Measurements from ENCODE around the gene VASN. TPM values are rescaled to one million over a fixed set of nuclear protein-coding genes. Genes with fewer than 3 reads are reported as not detected.

VASN gene
- polyA plus RNA-seq, 1 experiment, result 19.1 TPM

DNA sequence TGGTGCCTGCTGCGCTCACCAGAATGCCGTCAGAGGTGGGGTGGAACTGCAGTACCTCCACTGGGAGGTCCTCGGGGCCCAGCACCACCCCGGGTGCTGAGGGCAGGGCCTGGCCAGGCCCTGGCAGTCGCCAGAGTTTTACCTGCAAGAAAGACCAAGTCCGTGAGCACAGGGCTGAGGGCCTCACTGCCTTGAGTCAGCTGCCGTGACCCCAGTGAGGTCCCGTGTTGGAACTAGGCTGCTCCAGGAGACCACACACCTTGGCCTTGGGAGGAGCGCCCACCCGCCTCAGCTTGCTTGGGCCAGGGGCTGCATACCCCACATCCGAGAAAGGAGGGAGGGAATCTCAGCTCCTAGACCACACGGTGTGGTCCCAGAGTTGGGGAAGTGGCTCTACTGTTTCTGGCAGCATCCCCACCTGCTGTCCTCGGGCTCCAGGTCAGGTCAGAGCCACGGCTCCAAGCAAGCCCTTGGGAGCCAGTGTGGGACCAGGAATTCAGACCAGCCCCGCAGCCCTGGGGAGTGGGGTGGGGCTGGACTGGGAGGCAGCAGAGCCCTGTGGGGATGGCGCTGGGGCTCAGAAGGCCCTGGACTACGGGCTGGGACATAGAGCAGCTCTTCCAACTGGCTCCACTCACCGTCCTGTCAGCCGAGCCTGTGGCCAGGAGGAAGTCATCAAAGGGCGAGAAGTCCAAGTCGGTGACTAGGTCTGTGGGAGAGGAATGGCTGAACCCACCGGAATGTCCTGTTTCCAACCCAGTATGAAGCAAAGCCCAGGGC lies 36.1 kb downstream of the VASN start:
- Histone ChIP-seq H3K4me3 (ENCODE audit: low read depth, low read length) (no peak overlapping the region), H3K27me3 (ENCODE audit: control insufficient read depth, insufficient read depth, low read length) (no peaks in the 10 kb centered on the region), H3K27ac (ENCODE audit: low read depth, low read length) (peak overlapping the region; percentile 39), H3K9me3 (ENCODE audit: control insufficient read depth, insufficient read depth, low read length) (no peaks in the 10 kb centered on the region)
- TF ChIP-seq, protein P1, sequence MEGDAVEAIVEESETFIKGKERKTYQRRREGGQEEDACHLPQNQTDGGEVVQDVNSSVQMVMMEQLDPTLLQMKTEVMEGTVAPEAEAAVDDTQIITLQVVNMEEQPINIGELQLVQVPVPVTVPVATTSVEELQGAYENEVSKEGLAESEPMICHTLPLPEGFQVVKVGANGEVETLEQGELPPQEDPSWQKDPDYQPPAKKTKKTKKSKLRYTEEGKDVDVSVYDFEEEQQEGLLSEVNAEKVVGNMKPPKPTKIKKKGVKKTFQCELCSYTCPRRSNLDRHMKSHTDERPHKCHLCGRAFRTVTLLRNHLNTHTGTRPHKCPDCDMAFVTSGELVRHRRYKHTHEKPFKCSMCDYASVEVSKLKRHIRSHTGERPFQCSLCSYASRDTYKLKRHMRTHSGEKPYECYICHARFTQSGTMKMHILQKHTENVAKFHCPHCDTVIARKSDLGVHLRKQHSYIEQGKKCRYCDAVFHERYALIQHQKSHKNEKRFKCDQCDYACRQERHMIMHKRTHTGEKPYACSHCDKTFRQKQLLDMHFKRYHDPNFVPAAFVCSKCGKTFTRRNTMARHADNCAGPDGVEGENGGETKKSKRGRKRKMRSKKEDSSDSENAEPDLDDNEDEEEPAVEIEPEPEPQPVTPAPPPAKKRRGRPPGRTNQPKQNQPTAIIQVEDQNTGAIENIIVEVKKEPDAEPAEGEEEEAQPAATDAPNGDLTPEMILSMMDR (IDR thresholded peaks at IDR 0.05; ENCODE audit: low read depth, low read length), result no peak
- DNase-seq (ENCODE audit: low read depth, low spot score), result peak; percentile 43
- CTCF ChIA-PET, result no interaction called here
- POLR2A ChIA-PET, result interaction anchor here (0.6 kb wide), 1 partner anchor 28 kb away, joined by 4 read pairs; no protein-coding TSS in a partner anchor

DNA sequence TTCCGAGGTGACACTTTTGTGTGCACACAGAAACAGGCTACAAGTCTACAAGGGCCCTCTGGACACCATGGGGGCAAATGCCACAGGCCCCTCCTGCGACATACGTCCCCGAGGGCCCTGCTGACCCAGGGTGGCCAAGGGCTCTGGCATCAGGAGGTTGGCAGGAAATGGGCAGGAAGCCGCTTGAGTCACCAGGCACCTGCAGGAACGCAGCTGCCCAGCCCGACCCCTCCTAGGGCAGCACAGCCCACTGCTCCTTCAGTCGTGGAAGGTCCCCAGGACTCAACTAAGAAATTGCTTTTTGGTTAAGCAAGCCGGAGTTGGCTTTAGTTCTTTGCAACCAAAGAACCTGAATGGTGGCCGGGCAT lies 36.7 kb downstream of the VASN start:
- ChIA-PET POLR2A (interaction anchor here (0.6 kb wide), 1 partner anchor 28 kb away, joined by 4 read pairs; no protein-coding TSS in a partner anchor), CTCF (interaction anchor here (0.7 to 1.1 kb wide), 3 partner anchors 29 to 142 kb away, joined by 3 read pairs; no protein-coding TSS in a partner anchor)
- no peaks in the 10 kb centered on the region for H3K9me3 ChIP-seq (ENCODE audit: control insufficient read depth, insufficient read depth, low read length)
- no peak for DNase-seq (ENCODE audit: low read depth, low spot score)
- no peaks in the 10 kb centered on the region for H3K27me3 ChIP-seq (ENCODE audit: control insufficient read depth, insufficient read depth, low read length)
- H3K27ac ChIP-seq (ENCODE audit: low read depth, low read length), result peak overlapping the region; percentile 39
- no peak overlapping the region for H3K4me3 ChIP-seq (ENCODE audit: low read depth, low read length)
- TF ChIP-seq, protein P1 (IDR thresholded peaks at IDR 0.05; ENCODE audit: low read depth, low read length), result no peak

DNA sequence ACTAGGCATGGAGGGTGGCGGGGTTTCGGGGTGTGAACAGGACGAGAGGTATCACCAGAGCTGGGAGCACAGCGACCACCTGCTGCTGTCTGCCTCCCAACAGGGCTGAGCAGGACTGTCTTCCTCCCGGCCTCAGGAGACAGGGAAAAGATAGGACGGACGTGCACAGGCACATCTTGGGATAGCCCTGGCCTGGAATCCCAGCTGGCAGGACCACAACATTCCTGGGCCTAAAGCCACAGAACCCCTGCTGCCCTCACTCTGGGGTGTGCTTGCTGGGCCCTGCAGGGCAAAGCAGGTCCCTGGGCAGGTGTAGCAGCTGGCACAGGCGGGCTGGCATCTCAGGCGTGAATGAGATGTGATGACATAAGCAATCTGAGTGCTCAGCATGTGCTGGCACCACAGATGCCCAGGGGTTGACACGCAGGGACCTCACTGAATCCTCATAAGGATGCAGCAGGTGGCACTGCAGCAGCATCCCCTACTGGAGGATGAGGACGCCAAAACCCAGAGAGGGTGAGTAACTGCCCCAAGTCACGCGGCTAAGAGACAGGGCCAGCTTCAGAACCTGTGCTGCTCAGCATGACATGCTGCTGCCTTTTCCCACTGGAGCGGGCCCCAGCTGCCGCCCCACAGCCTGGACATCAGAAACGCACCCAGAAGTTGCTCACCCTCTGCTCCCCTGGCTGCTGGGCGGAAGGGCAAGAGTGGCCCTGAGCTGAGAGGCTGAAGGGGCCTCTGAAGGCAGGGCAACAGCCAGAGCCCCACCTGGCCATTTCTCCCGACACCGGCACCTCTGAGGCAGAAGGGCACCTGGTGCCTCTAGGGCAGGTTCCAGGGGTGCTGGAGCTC lies 37.7 kb downstream of the VASN start:
- H3K9me3 ChIP-seq (ENCODE audit: control insufficient read depth, insufficient read depth, low read length), result no peaks in the 10 kb centered on the region
- no peak overlapping the region for H3K27ac ChIP-seq (ENCODE audit: low read depth, low read length)
- no peaks in the 10 kb centered on the region for H3K27me3 ChIP-seq (ENCODE audit: control insufficient read depth, insufficient read depth, low read length)
- TF ChIP-seq, protein P1 (IDR thresholded peaks at IDR 0.05; ENCODE audit: low read depth, low read length), result no peak; the same call in 1 of the 2 replicates
- ChIA-PET POLR2A (interaction anchor here (1.0 to 3.2 kb wide), 2 partner anchors 22 to 36 kb away, joined by 3 to 9 read pairs; no protein-coding TSS in a partner anchor), CTCF (interaction anchor here (0.6 to 1.1 kb wide), 2 partner anchors 141 to 379 kb away, joined by 3 to 4 read pairs; no protein-coding TSS in a partner anchor)
- DNase-seq (ENCODE audit: low read depth, low spot score), result no peak
- H3K4me3 ChIP-seq (ENCODE audit: low read depth, low read length), result no peak overlapping the region

DNA sequence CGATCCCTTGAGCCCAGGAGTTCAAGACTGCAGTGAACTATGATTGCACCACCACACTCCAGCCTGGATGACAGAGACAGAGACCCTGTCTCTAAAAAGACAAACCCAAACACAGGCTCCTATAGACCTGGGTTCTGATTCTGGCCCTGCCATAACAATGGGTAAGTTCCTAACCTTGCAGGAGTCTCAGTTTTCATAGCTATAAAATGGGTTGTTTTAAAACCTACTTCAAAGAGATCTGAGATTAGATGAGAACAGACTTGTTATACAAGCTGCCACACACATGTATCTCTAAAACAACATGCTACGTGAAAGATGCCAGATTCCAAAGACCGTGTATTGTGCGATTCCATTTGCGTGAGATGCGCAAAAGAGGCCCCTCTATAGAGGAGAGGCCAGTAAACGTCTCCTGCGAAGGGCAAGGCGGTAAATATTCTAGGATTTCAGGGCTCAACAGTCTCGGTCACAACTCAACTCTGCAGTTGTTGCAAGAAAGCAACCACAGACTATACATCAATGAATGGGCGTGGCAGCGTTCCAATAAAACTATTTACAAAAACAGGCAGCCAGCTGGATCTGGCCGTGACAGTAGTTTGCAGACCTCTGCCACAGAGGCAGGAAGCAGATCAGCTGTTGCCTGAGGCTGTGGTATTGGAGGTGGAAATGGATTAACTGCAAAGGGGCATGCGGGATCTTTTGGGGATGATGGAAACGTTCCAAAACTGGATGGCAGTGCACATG lies 38.9 kb downstream of the VASN start:
- CTCF ChIA-PET, result interaction anchor here (1.0 to 2.1 kb wide), 3 partner anchors 9 to 101 kb away, joined by 3 to 11 read pairs (median 4); no protein-coding TSS in a partner anchor
- Histone ChIP-seq H3K9me3 (ENCODE audit: control insufficient read depth, insufficient read depth, low read length) (no peaks in the 10 kb centered on the region), H3K27me3 (ENCODE audit: control insufficient read depth, insufficient read depth, low read length) (no peaks in the 10 kb centered on the region), H3K27ac (ENCODE audit: low read depth, low read length) (peak overlapping the region; percentile 73), H3K4me3 (ENCODE audit: low read depth, low read length) (no peak overlapping the region)
- POLR2A ChIA-PET, result interaction anchor here (1.0 to 3.2 kb wide), 6 partner anchors 8 to 69 kb away, joined by 3 to 9 read pairs (median 4); no protein-coding TSS in a partner anchor
- peak; percentile 98 for DNase-seq (ENCODE audit: low read depth, low spot score)
- TF ChIP-seq, protein P1 (IDR thresholded peaks at IDR 0.05; ENCODE audit: low read depth, low read length), result no peak
